GM18517 (cell line): ENCODE results near the gene KCNAB1.
A peak's percentile ranks its signal among the peaks of the same experiment; 100 is the strongest.
"Not testable (repeated sequence)": the region's sequence is repeated elsewhere in the genome, so short reads cannot be mapped to it uniquely, and the experiment has no call there.

Experiments
- ATAC-seq: cut with Tn5 transposase; IDR thresholded peaks from one replicate; pipeline ENCODE4 v1.9.1; 2021; ENCODE audit warnings: mild to moderate bottlenecking, moderate library complexity; ENCODE audit not compliant: unreplicated experiment

The KCNAB1 gene

DNA sequence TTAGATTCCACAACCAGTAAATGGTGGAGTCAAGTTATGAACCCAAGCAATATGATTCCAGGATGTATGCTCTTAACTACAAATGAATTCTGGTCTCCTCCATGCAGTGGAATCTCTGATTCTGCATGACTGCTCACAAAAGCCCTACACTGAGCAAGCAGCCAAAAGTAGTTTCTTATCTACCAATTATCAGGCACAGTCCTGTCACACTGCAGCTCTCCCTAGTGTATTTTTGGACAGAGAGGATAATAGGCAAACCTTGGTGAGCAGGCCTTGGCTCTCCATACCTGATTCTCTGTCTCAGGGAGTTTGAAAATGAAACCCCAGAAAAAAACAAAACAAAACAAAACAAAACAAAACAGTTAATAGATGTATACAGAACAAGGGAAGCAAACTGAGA is 438.0 kb downstream of the KCNAB1 start:
- no peak for ATAC-seq

DNA sequence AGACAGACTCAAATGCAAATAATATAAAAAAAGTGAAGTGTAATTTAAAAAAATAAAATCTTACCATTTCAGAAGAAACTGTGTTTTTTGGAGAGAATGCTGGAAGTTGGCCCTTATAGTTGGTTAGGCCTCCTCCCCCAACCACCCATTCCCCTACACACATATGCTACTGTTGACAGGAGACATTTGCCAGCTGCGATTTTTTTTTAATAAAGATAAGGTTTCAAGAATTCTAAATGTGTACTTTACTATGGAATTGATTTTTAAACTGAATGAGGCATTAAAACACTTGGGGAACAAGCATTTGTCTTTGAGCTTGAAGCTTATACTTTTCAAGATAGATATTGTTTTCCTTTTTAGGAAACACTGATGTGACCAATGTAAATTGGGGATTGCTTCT is 438.9 kb downstream of the KCNAB1 start:
- no peak for ATAC-seq

DNA sequence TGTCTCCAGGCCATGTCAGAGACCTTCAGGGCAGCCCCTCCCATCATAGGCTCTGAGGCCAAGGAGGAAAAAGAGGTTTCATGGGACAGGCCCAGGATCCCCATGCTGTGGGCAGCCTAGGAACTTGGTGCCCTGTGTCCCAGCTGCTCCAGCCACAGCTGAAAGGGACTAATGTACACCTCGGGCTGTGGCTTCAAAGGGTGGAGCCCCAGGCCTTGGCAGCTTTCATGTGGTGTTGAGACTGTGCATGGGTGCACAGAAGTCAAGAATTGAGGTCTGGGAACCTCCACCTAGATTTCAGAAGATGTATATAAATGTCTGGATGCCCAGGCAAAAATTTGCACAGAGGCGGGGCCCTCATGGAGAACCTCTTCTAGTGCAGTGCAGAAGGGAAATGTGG is 441.2 kb downstream of the KCNAB1 start:
- no peak for ATAC-seq

DNA sequence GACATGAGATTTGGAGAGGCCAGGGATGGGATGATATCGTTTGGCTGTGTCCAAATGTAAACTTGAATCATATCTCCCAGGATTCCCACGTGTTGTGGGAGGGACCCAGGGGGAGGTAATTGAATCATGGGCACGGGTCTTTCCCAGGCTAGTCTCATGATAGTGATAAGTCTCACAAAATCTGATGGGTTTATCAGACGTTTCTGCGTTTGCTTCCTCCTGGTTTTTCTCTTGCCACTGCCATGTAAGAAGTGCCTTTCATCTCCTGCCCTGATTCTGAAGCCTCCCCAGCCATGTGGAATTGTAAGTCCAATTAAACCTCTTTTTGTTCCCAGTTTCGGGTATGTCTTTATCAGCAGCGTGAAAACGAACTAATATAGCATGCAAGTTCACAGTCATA is 442.1 kb downstream of the KCNAB1 start:
- not testable (repeated sequence) for ATAC-seq

DNA sequence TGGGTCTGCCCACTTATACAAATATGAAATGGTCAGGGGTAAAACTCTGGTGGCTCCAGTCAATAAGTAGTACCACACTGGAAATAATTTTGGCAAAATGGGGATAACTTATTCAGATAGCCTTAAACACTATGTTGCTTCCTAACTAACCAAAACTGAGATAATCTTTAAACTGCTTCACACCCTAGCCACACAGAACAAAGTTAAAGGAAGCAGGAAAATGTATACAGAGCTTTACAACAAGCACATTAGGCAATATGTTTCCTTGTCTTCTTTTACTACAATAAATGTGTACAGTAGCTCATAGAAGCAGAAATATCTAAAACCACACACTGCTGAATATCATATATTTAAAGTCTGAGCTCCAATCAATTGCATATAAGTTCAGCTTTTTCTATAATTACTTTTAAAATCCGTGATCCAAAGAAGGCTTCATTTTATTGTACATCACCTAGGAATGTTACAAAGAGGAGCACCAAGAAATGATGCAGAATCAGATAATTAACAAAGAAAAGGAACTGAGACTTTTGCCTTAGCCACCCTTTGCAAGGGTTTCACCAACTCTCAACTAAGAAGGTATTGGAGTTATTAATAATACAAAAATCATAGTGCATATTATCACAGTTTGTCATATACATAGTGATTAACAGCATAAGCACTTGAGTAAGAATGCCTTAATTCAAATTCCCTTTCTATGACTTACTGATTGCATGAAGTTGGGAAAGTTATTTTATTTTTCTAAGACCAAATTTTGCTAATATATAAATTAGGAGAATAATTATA is 443.7 kb downstream of the KCNAB1 start:
- no peak for ATAC-seq

DNA sequence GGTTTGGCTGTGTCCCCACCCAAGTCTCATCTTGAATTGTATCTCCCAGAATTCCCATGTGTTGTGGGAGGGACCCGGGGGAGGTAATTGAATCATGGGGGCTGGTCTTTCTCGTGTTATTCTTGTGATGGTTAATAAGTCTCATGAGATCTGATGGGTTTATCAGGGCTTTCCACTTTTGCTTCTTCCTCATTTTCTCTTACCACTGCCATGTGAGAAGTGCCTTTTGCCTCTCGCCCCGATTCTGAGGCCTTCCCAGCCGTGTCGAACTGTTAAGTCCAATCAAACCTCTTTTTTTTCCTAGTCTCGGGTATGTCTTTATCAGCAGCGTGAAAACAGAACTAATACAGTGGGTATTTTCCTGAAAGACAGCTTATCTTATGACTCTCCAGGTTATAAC is 448.6 kb downstream of the KCNAB1 start:
- not testable (repeated sequence) for ATAC-seq

DNA sequence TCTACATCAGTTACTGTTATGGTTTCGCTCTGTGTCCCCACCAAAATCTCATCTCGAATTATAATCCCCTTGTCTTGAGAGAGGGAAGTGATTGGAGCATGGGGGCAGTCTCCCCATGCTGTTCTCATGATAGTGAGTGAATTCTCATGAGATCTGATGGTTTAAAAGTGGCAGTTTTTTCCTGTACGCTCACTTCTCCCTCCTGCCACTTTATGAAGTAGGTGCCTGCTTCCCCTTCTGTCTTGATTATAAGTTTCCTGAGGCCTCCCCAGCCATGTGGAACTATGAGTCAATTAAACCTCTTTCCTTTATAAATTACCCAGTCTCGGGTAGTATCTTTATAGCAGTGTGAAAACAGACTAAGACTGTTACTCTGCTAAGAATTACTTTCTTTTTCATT is 449.5 kb downstream of the KCNAB1 start:
- ATAC-seq, result not testable (repeated sequence)

DNA sequence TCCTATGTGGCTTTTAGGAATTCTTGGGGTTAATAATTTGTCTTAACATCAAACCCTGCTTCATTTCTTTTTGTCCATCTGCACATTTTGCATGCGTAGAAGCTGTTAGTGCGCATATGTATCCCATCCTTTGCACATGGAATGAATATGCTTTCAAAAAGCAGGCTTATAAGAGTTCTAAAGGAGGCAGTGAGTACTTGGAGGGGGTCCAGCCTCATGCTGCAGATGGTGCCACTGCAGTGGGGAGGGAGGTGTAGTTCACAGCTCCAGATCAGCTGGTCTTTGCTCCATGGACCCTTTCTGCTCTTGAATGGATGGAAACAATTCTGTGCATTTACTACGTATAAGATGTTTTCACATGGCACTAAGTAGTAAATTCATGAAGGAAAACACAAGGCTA is 455.3 kb downstream of the KCNAB1 start:
- no peak for ATAC-seq

DNA sequence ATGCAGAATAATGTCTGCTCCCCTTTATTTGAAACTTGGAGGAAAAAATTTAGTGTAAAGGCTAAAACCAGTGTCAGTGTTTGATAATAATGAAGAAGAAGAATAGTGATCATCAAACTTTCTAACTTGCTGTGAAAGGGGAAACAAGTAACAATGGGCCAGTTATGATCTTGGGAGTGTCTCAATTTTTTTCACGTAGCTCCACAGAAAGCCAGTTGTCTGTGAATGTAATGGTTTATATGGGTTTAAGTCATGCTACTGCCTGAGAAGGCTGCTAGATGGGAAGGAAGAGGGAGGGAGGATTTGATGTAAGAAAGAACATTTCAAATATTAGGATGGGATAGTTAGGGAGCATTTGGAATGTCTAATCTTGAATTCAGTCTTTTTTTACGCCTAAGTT is 455.7 kb downstream of the KCNAB1 start:
- no peak for ATAC-seq

DNA sequence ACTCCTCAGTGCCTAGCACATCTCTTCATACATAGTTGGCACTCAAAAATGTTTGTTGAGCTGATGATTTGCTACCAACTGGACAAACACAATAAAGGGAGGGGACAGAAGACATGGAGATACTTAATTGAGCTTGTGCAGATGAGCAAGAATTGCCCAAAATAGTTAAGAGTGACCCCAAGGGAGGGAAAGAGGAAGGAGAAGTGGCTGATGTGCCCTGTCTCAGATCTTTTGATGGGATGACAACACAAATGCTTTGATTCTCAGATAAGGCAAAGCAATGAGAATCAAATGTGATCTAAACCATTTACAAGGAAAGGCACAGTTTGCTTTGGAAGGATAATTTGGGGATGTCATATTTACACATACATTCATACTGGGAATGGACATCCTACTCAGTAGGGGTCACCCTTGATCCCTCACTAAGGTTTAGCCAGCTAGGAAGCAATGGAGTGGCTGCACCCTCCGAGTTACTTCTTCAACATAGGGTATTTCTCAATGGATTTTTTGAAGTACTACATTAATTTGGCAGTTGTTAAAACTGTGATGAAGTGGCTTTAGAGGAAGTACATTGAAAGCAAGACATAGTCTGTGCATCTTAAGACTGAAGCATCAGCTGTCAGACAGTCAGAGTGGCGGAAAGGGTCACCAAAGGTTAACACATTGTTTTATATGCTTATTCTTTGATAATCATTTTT is 456.4 kb downstream of the KCNAB1 start:
- ATAC-seq, result no peak

DNA sequence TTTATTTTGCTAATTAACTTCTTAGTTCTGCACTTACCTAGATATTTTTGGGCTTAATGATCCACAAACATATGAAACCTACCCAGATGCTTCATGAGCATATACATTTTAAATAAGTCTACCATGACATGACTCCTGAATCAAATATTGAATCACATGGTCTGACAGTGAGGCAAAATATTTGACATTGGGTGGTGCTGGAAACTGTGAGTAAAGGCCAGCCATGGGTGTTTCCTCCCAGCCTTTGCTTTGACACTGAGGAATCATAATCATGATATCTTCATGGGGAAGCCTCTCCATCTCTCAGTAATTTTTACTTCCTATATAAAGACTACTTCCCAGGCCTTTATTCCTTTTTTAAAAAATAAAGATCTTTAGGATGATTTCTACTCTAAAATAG is 457.4 kb downstream of the KCNAB1 start:
- no peak for ATAC-seq

DNA sequence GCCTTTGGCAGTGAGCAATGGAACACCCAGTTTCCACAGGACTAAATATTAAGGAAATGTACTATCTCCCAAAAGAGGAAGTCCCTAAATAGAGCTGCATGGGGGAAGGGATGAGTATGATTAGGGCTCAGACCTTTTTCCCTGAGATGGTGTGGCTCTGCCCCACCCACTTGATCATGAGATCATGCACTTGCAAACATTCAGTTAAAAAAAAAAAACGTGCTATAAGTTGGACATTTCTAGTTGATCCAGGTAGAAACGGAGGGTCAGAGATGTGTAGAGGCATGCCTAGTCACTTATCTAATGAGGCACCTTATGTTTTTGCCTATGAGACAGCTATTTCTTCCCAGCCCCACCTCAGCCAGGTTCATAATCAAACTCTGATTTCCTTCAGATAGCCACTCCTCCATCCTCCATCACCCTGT is 459.1 kb downstream of the KCNAB1 start:
- no peak for ATAC-seq

DNA sequence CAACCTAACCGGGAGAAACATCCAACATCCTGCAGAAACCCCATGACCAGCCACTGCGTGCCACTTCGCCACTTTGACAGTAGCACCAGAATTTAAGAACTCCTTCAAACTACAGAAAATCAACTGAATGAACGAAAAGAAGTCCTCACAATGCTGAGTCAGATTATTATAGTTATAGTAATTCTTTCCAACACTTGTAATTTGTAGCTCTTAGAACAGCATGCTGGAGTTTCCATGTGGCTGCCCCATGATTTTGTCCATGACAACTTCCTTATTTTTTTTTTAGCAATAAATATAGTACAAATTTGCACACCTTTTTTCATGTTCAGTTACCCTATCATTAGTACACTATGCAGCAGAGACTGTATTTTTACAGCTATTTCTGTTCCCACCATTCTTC is 460.7 kb downstream of the KCNAB1 start:
- ATAC-seq, result no peak

DNA sequence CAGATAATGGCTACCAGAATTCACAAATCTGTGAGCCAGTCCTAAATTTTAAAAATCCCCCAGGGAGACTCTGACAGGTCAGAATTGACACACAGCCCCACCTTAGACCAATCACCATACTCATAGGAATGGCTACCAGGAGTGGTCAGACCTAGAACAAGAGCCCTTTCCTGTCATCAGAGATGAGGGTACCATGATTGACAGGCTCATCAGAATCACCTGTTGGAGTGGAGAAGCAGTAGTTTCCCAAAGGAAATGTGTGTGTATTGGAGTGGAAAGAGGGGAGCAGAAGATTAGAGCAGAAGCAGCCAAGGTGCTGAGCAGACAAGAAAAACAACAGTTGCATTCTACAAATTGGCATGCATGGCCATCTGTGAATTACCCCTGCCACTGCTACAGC is 461.6 kb downstream of the KCNAB1 start:
- no peak for ATAC-seq

DNA sequence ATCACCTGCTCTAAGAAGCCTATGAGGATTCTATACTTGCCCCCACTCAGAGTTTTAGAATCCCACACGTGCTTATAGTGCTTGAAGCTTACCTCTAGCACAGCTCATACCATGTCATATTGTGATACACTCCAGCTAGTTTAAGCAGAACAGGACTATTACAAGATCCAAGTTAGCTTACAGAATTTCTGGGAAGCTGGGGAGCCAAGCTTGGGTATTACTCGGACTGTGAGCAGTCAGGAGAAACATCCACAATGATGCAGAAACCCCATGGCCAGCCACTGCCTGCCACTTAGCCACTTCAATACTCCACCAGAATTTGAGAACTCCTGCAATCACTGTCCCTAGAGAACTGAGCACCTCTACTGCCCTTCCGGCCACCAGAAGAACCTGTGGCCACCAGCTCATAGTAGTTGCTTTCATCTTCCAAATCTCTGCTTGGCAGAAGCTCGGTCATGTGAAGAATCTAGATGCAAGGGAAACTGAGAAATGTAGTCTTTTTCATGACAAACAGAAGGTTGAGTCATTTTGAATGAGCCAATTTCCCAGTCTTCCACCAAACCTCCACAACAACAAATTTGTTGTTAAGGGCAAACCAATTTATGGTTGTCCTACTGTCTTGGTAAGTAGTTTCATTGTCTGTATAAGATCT is 462.3 kb downstream of the KCNAB1 start:
- ATAC-seq, result peak; percentile 72

DNA sequence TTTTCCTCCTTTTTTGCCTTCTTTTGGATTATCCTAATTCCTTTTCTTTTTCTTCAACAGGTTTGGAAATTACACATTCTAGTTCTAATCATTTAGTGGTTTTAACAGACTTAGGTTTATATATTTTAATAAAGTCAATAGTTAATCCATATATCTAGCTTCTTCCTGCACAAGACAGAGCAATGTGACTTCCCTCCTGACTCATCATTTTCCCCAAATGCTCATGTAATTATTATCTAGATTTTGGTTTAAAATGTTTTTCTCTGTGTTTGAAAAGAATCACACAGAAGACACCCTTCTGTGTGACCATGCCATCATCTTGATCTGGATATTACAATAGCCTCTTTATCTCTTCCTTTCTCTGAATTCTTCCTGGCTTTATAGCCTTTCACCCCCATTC is 463.1 kb downstream of the KCNAB1 start:
- no peak for ATAC-seq

DNA sequence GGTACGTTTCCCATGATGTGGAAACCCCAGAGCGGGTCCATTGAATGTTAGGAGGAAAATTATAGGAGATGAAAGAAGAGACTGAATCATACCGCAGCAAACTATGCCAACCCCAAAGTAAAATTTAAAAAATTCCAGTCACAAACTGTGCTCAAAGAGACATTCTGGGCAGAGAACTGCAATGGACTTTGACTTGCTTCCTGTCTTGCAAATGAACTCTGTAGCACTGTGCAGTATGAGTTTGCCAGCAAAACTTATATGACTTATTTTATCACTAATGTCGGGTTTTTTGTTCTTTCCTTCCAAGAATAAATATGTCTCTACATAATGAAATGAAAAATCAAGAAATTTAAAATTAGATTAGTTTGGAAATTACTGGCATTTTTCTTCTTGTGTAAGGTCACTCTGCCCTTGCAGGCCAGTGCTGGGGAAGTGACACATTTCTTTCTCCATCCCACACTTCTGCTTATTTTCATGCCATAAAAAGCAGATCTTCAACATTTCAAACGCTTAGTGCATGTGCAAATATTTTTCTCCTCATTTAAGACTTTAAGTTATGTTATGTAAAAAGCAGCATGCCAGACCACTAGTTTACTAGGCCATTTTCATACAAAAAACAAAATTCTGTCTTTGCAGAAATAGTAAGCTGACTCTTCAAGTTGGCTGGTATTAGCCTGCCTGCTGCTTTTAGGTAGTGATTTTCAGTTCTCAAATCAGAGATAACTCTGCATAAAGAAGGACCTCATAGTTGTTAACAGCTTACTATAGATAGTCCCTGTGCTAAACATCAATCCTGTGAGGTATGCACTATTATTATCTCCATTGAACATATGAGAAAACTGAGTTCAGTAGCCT is 466.8 kb downstream of the KCNAB1 start:
- ATAC-seq, result peak; percentile 47

DNA sequence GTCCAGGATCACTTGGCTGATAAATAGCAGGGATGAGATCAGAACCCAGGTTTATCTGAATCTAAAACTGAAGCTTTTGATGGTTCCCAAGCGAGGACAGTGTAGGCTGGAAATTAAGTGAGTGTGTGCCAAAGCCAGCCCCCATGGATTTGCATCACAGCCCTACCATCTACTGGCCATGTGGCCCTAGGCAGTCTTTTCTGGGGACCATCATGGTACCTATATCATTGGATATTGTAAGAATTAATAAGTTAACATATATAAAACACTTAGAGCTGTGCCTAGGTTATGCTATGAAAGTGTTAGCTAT is 467.3 kb downstream of the KCNAB1 start:
- ATAC-seq, result peak; percentile 10
